ENCODE data around the gene ZNF593. TPM values are rescaled to one million over a fixed set of nuclear protein-coding genes. Genes with fewer than 3 reads are reported as not detected.

ZNF593 gene
- total and polyA plus RNA-seq, 10 of the 15 experiments (the other 5 are each of a cell fraction or from before 2014, with no cell fraction given): 7.7 to 156 (median 51.0) TPM

GRCh38 chr1:26154750-26155149 is 15.0 kb upstream of the ZNF593 start:
- Histone ChIP-seq H3K9me3 (replicated peaks; ENCODE audit: control insufficient read depth, insufficient read depth, low read length) (no peaks in the 10 kb centered on the region), H3K79me2 (ENCODE audit: control insufficient read depth, insufficient read depth, low read length) (no peaks in the 10 kb centered on the region), H3K4me3 (no peak overlapping the region), H4K20me1 (ENCODE audit: control insufficient read depth, insufficient read depth) (no peaks in the 10 kb centered on the region), H3K9ac (ENCODE audit: control insufficient read depth, insufficient read depth, low read length) (no peak overlapping the region), H3K36me3 (ENCODE audit: control insufficient read depth in 2 of 2, insufficient read depth in 2 of 2, low read length in 1 of 2) (no peaks in the 10 kb centered on the region), H2AFZ (ENCODE audit: control insufficient read depth, low read depth, low read length) (no peak overlapping the region), H3K27ac (ENCODE audit: control insufficient read depth, insufficient read depth) (no peak overlapping the region), H3K4me1 (ENCODE audit: control insufficient read depth, insufficient read depth, low read length) (no peaks in the 10 kb centered on the region), H3K4me2 (ENCODE audit: control insufficient read depth, insufficient read depth) (no peak overlapping the region), H3K27me3 (replicated peaks in 1 of 2; ENCODE audit: control insufficient read depth in 2 of 2, insufficient read depth in 2 of 2, low read length in 1 of 2) (peaks cover 1 to 12% of the 10 kb centered on the region in 2 experiments)
- DNase-seq (ENCODE audit: low read depth, low spot score) (no peak), FAIRE-seq (no peak), ATAC-seq (no peak)
- CTCF ChIA-PET: interaction anchor here (0.6 to 4.8 kb wide), 4 partner anchors 10 to 68 kb away, joined by 3 to 24 read pairs (median 4); no protein-coding TSS in a partner anchor
- TF ChIP-seq SMAD5 (IDR thresholded peaks at IDR 0.05; ENCODE audit: low read depth) (no peak), STAT3 (IDR thresholded peaks at IDR 0.05; ENCODE audit: low read depth, low read length) (no peak), CBFB (IDR thresholded peaks at IDR 0.05; ENCODE audit: low read depth) (no peak), SPI1 (IDR thresholded peaks at IDR 0.05; ENCODE audit: borderline replicate concordance, insufficient read depth, low read depth, low read length) (no peak), MEF2A (IDR thresholded peaks at IDR 0.05; ENCODE audit: insufficient read depth, low read depth, low read length) (no peak), GABPA (IDR thresholded peaks at IDR 0.05; ENCODE audit: low read depth) (no peak), JUNB (IDR thresholded peaks at IDR 0.05) (no peak), ZBED1 (IDR thresholded peaks at IDR 0.05; ENCODE audit: borderline replicate concordance) (no peak), MEF2B (IDR thresholded peaks at IDR 0.05; ENCODE audit: partially characterized antibody, poor library complexity, severe bottlenecking) (no peak), NFIC (IDR thresholded peaks at IDR 0.05; ENCODE audit: low read depth, low read length) (no peak), IKZF1 (conservative IDR thresholded peaks at IDR 0.05) (no peak), ZBTB11 (CRISPR knock-in tag; IDR thresholded peaks at IDR 0.05) (no peak), MTA3 (IDR thresholded peaks at IDR 0.05; ENCODE audit: borderline replicate concordance, low read length) (no peak), STAT1 (conservative IDR thresholded peaks at IDR 0.05) (no peak), BCL3 (IDR thresholded peaks at IDR 0.05; ENCODE audit: borderline replicate concordance, insufficient read depth, low read depth, low read length, poor library complexity, severe bottlenecking) (no peak)
- RAD21 ChIA-PET (ENCODE audit: unreplicated experiment): interaction anchor here (1.9 kb wide), 1 partner anchor 10 kb away, joined by 6 read pairs; no protein-coding TSS in a partner anchor
- BruUV-seq (replicated peaks): no TSS peak
- WGBS (ENCODE audit: insufficient coverage, insufficient replicate concordance, low lambda C conversion rate, missing lambda C conversion rate): 21% methylated on average over 8 of the region's 9 CpGs
- intact Hi-C loops (cut with micrococcal nuclease; ENCODE audit: unreplicated experiment) (no loop called here), in situ Hi-C loops (cut with MboI) (no loop called here)
- POLR2A ChIA-PET: no interaction called here
- SMC1A ChIA-PET (ENCODE audit: uncharacterized antibody, unreplicated experiment): interaction anchor here (2.3 kb wide), 1 partner anchor 10 kb away, joined by 11 read pairs; no protein-coding TSS in a partner anchor
